ENCODE measurements around the gene SLC6A12.

- TF ChIP-seq CTCF (IDR thresholded peaks at IDR 0.05): no peak
- no peak for TF ChIP-seq POLR2A (IDR thresholded peaks at IDR 0.05)
Observed at GRCh38 chr12:229441-230191, 15.7 kb upstream of the SLC6A12 start.

Measured in body of pancreas (tissue), 4 donors.